ENCODE data around the gene BIRC2.

Gene BIRC2

DNA sequence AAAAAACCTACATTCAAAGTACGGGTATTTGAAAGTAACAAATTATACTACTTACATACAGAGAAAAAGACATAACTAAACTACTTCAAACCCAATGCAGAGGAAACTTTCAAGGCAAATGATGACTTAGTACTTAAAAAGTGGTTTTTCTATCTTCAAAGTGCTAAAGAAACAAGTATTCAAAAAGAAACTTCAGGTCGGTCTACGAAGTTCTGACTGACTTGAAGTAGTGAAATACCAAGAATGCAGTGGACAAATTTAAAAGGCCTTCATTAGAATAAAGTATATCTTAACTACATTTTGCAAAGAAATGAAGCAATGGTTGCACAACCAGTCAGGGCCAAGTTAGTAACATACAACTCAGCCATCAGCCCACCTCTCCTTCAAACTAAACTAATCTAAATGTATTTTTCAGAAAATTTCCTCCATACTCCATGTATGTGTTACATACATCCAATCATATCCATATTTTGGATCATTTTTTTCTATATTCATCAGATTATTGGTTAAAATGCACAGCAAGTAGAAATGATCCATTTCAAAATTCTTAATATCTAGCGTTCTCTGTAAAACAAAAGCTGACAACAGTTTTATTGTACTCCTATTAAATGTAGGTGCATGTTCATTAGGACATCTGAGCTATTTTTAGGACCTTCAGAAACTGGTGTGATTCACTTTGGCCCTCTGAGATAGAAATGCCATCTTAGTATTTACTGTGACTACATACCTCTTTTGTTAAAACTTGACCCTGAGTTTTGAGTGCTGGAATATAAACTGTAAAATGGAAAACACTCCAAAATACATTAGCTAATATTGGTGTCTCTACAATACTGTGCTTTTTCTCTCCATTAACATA, 49.9 kb downstream of the BIRC2 start:
- H3K27ac ChIP-seq = no peak overlapping the region
- DNase-seq (ENCODE audit: low read depth, low spot score) = no peak

- no peak for DNase-seq (ENCODE audit: low read depth, low spot score)
- no peak overlapping the region for H3K27ac ChIP-seq
These were observed 51.3 kb downstream of the BIRC2 start for GRCh38 chr11:102398297-102398696.

GRCh38 chr11:102399189-102399588, 52.2 kb downstream of the BIRC2 start:
- DNase-seq (ENCODE audit: low read depth, low spot score) = no peak

DNA sequence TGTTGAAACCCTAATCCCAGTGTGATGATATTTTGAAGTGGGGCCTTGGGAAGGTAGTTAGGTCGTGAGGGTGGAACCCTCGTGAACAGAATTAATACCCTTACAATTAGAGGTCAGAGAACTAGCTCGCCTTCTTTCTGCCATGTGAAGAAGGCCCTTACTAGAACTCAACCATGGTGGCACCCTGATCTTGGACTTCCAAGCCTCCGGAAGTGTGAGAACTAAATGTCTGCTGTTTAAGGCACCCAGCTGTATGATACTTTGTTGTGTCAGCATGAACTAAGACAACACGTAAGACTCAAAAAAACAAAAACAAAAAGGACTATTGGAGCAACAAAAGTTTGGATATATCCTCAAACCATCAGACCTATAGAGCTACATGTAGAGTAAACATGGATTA, 53.6 kb downstream of the BIRC2 start:
- no peak for DNase-seq (ENCODE audit: low read depth, low spot score)
- no peak overlapping the region for H3K27ac ChIP-seq

More at GRCh38 chr11:102399189-102399588, 52.2 kb downstream of the BIRC2 start:
- no peak overlapping the region for H3K27ac ChIP-seq

DNA sequence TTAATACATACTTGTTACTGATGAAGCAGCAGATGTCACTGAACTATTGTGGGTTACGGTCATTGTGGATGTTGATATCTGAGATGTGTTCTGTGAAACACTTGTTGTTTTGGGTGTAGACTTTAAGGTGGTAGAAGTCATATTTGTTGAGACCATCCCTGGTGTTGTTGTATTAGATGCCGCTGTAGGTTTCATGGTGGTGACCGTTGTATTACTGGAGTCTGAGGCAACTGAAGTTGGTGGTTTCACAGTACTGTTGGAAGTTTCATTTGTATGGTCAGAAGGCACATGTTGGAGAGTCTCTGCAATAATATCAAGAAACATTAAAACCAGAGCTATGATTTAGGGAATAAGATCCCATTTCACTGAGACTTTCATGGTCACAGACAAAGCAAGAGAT, 54.9 kb downstream of the BIRC2 start:
- no peak for DNase-seq (ENCODE audit: low read depth, low spot score)
- H3K27ac ChIP-seq = no peak overlapping the region

DNA sequence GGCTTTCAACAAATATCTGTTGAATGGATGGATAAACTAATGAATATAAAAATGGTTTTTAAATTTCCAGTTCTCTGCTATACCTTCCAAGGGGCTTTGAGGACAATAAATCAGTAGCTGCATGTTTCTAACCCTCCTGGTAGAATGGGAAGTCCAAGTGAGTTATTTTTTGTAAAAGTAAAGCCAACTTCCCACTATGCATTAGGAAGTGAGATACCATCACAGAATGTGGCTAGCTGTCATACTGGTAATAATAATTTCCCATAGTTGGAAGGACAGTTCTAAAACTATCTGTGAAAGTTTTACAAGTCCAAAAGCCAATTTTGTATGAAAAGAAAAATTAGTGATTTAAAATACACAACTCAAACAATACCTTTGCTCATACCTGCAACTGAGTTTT, 55.5 kb downstream of the BIRC2 start:
- no peak overlapping the region for H3K27ac ChIP-seq
- no peak for DNase-seq (ENCODE audit: low read depth, low spot score)

- no peak overlapping the region for H3K27ac ChIP-seq
- no peak for DNase-seq (ENCODE audit: low read depth, low spot score)
These were observed 58.5 kb downstream of the BIRC2 start for GRCh38 chr11:102405501-102405900.

- no peak overlapping the region for H3K27ac ChIP-seq
- DNase-seq (ENCODE audit: low read depth, low spot score) = no peak
These were observed 59.1 kb downstream of the BIRC2 start for GRCh38 chr11:102406099-102406498.

GRCh38 chr11:102407901-102408300, 60.9 kb downstream of the BIRC2 start:
- no peak for DNase-seq (ENCODE audit: low read depth, low spot score)
- H3K27ac ChIP-seq = no peak overlapping the region

DNA sequence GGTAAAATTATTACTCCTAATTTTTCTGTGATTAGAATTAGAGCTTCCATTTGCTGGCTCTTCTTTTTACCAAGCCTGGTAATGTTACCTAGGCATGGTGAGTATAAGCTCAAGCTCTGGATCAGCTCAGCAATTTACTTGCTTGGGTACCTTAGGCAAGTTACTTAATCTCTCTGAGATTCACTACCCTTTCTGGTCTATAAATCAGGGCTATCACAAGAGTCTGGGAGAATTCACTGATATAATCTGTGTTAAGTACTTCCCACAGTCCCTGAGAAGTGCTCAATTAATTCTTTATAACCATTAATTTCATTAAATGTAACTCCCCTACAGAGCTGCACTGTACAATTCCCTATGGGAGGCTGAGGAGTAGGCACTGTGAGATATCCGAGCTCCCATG, 61.3 kb downstream of the BIRC2 start:
- no peak overlapping the region for H3K27ac ChIP-seq
- DNase-seq (ENCODE audit: low read depth, low spot score) = no peak

DNA sequence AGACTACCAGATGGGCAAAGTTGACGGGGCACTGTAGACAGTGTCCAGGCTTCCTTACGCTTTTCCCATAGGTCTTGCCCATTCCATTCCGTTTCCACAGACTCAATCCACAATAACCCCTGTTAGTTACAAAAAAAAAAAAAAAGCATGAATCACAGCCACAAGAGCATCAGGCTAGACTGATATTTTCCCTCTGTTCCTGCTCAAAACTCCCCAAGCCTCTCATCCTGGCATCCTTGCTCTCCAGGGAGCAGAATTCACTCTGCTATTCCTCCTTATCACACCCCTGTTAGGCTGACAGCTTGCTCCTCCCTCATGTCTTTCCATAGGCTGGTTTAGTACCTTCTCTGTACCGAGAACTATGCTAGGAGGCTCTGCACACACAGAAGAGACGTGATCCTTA, 63.4 kb downstream of the BIRC2 start:
- no peak overlapping the region for H3K27ac ChIP-seq
- no peak for DNase-seq (ENCODE audit: low read depth, low spot score)

GRCh38 chr11:102411142-102411541, 64.1 kb downstream of the BIRC2 start:
- no peak for DNase-seq (ENCODE audit: low read depth, low spot score)
- no peak overlapping the region for H3K27ac ChIP-seq

DNA sequence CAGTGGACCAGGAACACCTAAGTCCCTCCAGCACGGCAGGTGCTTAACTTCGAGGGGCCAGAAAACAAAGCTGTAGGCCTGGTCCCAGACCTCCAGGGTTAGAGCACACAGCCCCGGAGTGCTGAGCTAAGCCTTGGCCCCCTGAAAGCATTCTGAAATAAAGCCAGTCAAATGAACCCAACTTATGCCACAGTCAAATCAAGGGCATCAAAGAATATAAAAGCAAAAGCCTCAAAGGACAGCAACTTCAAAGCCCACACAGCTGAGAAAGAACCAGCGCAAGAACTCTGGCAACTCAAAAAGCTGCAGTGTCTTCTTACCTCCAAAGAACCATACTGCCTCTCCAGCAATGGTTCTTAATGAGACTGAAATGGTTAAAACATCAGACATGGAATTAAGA, 66.5 kb downstream of the BIRC2 start:
- no peak overlapping the region for H3K27ac ChIP-seq
- DNase-seq (ENCODE audit: low read depth, low spot score) = no peak

DNA sequence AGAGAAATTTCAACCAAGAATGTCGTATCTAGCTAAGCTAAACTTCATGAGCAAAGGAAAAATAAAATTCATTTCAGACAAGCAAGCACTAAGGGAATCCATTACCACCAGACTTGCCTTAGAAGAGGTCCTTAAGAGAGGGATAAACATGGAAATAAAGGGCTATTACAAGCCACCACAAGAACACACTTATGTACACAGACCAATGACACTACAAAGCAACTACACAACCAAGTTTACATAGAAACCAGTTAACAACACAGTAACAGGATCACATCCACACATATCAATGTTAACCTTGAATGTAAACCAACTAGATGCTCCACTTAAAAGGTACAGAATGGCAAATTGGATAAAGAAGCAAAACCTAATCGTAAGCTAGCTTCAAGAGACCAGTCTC, 67.5 kb downstream of the BIRC2 start:
- H3K27ac ChIP-seq = no peak overlapping the region
- DNase-seq (ENCODE audit: low read depth, low spot score) = no peak

DNA sequence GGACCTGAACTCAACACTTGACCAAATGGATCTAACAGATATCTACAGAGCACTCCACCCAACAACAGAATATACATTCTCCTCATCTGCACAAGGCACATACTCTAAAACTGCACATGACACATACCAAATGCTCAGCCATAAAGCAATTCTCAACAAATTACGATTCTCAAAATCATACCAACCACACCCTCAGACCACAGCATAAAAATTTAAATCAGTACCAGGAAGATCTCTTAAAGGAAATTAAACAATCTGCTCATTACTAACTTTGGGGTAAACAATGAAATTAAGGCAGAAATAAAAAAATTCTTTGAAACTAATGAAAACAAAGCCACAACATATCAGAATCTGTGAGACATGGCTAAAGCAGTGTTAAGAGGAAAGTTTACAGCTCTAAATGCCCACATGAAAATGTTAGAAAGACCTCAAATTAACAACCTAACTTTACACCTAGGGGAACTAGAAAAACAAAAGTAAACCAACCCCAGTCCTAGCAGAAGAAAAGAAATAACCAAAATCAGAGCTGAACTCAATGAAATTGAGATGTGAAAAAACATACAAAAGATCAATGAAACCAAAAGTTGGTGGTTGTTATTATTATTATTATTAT, 68.4 kb downstream of the BIRC2 start:
- H3K27ac ChIP-seq = no peak overlapping the region

DNA sequence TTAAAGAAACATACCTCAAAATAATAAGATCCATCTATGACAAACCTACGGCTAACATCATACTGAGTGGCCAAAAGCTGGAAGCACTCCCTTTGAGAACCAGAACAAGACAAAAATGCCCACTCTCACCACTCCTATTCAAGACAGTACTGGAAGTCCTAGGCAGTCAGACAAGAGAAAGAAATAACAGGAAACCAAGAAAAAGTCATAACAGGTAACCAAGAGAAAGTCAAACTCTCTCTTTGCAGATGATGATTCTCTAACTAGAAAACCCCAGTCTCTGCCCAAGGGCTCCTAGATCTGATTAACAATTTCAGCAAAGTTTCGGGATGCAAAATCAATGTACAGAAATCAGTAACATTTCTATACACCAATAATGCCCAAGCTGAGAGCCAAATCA, 70.0 kb downstream of the BIRC2 start:
- no peak overlapping the region for H3K27ac ChIP-seq
- DNase-seq (ENCODE audit: low read depth, low spot score) = no peak

More for the DNA sequence above, 68.4 kb downstream of the BIRC2 start:
- DNase-seq (ENCODE audit: low read depth, low spot score) = no peak

GRCh38 chr11:102419181-102419580, 72.2 kb downstream of the BIRC2 start:
- no peak overlapping the region for H3K27ac ChIP-seq
- DNase-seq (ENCODE audit: low read depth, low spot score) = peak; percentile 16

GRCh38 chr11:102420547-102420946, 73.5 kb downstream of the BIRC2 start:
- H3K27ac ChIP-seq = no peak overlapping the region
- no peak for DNase-seq (ENCODE audit: low read depth, low spot score)

GRCh38 chr11:102421261-102421660, 74.2 kb downstream of the BIRC2 start:
- no peak overlapping the region for H3K27ac ChIP-seq
- no peak for DNase-seq (ENCODE audit: low read depth, low spot score)

GRCh38 chr11:102422817-102423712, 76.1 kb downstream of the BIRC2 start:
- no peak overlapping the region for H3K27ac ChIP-seq
- no peak for DNase-seq (ENCODE audit: low read depth, low spot score)

- no peak overlapping the region for H3K27ac ChIP-seq
- no peak for DNase-seq (ENCODE audit: low read depth, low spot score)
These were observed 76.9 kb downstream of the BIRC2 start for GRCh38 chr11:102423936-102424335.
